OCI-LY7 (cell line): Measurements from ENCODE around the gene SLC25A33. TPM values are rescaled to one million over a fixed set of nuclear protein-coding genes. Genes with fewer than 3 reads are reported as not detected.

ENCODE experiments used
- BruUV-seq: library from RNA; stranded (reverse); fragments of 400-500 nt; replicated peaks from 2 replicates; lab custom pipeline; 2021; lab: Mats Ljungman, UMichigan
- CTCF ChIA-PET: fragments of 300-600 bp; sonication (Branson Sonifier 250); formaldehyde crosslinking; loops from one replicate; lab custom pipeline; 2022; ENCODE audit warnings: antibody characterized with exemption; ENCODE audit not compliant: unreplicated experiment; lab: Charles Lee
- POLR2A ChIA-PET: fragments of 300-600 bp; sonication (Branson Sonifier 250); formaldehyde crosslinking; loops from one replicate; lab custom pipeline; 2022; ENCODE audit warnings: antibody characterized with exemption; lab: Charles Lee
- DNase-seq: peaks from one replicate; pipeline ENCODE4 v3.0.0-alpha.2; 2015; ENCODE audit warnings: low spot score
- H2AFZ ChIP-seq: fragments of 200-600 bp; sonication (generic), shearing (Covaris generic); 2 replicates; pipeline ENCODE4 v1.6.1; 2014; ENCODE audit warnings: mild to moderate bottlenecking, antibody characterized with exemption, low read length, moderate library complexity
- H3K27ac ChIP-seq: fragments of 200-600 bp; sonication (generic); 2 replicates; pipeline ENCODE4 v1.5.1; 2014; ENCODE audit warnings: mixed run types, low read depth, mild to moderate bottlenecking, moderate library complexity, low read length, inconsistent platforms; ENCODE audit not compliant: poor library complexity, severe bottlenecking
- H3K36me3 ChIP-seq: fragments of 200-600 bp; sonication (generic); 2 replicates; pipeline ENCODE4 v1.6.1; 2014; ENCODE audit warnings: mild to moderate bottlenecking, antibody characterized with exemption, low read length, moderate library complexity, mixed read lengths; ENCODE audit not compliant: insufficient read depth
- H3K4me1 ChIP-seq: fragments of 200-600 bp; sonication (generic); 2 replicates; pipeline ENCODE4 v1.5.1; 2014; ENCODE audit warnings: mild to moderate bottlenecking, low read length; ENCODE audit not compliant: insufficient read depth, poor library complexity, severe bottlenecking
- H3K4me2 ChIP-seq: fragments of 200-600 bp; sonication (generic); 2 replicates; pipeline ENCODE4 v1.6.1; 2014; ENCODE audit warnings: mild to moderate bottlenecking, low read length
- H3K4me3 ChIP-seq: fragments of 200-600 bp; sonication (generic); 2 replicates; pipeline ENCODE4 v1.5.1; 2014; ENCODE audit warnings: mild to moderate bottlenecking, low read depth, low read length; ENCODE audit not compliant: poor library complexity, severe bottlenecking
- H3K79me2 ChIP-seq: fragments of 200-600 bp; sonication (generic); 2 replicates; pipeline ENCODE4 v1.6.1; 2016; ENCODE audit warnings: low read depth, mild to moderate bottlenecking, low read length, moderate library complexity, mixed read lengths; ENCODE audit not compliant: insufficient read depth
- H3K9me2 ChIP-seq: fragments of 200-600 bp; sonication (generic); 2 replicates; pipeline ENCODE4 v1.6.1; 2016; ENCODE audit warnings: mild to moderate bottlenecking, low read length, mixed read lengths; ENCODE audit not compliant: insufficient read depth
- H3K9me3 ChIP-seq: fragments of 200-600 bp; sonication (generic); 2 replicates; pipeline ENCODE4 v1.6.1; 2014; ENCODE audit warnings: mild to moderate bottlenecking, mixed run types, low read length, mixed read lengths
- H4K20me1 ChIP-seq: fragments of 200-600 bp; sonication (generic); 2 replicates; pipeline ENCODE4 v1.6.1; 2014; ENCODE audit warnings: mild to moderate bottlenecking, antibody characterized with exemption, low read length, moderate library complexity, mixed read lengths; ENCODE audit not compliant: insufficient read depth
- EZH2phosphoT487 ChIP-seq: fragments of 200-600 bp; sonication (generic); IDR thresholded peaks from 2 replicates; pipeline ENCODE4 v1.6.1; 2018; ENCODE audit warnings: low read depth, borderline replicate concordance, mild to moderate bottlenecking, mixed run types, antibody characterized with exemption, low read length, moderate library complexity, mixed read lengths
- intact Hi-C: fragments of 100-400 bp; cut with micrococcal nuclease; formaldehyde crosslinking; loops from one replicate; pipeline ENCODE4 v1.10.0; 2022; ENCODE audit not compliant: unreplicated experiment
- total RNA-seq, 2 experiments: library from RNA; depleted of rRNA in 1 of 2; stranded (reverse); fragments of >200 nt in 1 of 2; shearing (Covaris generic) in 1 of 2; gene quantifications; 2 replicates each; pipeline ENCODE4 v1.2.3, GENCODE V29; 2014 to 2022
- TF ChIP-seq, protein P1 (sequence below): fragments of 200-600 bp; sonication (generic); conservative IDR thresholded peaks from 2 replicates; pipeline ENCODE4 v1.5.1; 2014; ENCODE audit warnings: mild to moderate bottlenecking, antibody characterized with exemption, low read length, moderate library complexity, mixed read lengths

Gene SLC25A33
- total RNA-seq, 2 experiments from 2014 or later = 15.1 to 16.5 TPM

DNA sequence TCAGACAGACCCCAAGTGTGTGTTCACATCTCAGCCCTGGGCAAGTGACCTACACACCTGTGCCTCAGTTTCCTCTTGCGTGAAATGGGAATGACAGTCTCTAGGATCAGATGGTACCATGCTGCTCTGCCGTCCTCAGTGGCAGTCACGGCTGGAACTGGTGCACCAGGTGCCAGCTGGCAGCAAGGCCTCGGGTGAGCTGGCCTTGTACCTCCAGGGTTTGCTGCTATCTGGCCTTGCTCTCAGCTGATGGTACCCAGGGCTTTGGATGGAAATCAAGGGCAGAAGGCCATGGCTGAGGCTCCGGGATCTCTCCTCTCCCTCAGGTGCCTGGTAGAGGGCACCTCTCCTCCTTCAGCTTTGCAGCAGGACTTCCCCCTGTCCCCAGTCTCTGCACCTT, 70.7 kb downstream of the SLC25A33 start:
- no peak overlapping the region for H2AFZ ChIP-seq
- TF ChIP-seq, protein P1, sequence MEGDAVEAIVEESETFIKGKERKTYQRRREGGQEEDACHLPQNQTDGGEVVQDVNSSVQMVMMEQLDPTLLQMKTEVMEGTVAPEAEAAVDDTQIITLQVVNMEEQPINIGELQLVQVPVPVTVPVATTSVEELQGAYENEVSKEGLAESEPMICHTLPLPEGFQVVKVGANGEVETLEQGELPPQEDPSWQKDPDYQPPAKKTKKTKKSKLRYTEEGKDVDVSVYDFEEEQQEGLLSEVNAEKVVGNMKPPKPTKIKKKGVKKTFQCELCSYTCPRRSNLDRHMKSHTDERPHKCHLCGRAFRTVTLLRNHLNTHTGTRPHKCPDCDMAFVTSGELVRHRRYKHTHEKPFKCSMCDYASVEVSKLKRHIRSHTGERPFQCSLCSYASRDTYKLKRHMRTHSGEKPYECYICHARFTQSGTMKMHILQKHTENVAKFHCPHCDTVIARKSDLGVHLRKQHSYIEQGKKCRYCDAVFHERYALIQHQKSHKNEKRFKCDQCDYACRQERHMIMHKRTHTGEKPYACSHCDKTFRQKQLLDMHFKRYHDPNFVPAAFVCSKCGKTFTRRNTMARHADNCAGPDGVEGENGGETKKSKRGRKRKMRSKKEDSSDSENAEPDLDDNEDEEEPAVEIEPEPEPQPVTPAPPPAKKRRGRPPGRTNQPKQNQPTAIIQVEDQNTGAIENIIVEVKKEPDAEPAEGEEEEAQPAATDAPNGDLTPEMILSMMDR = no peak
- no peak for TF ChIP-seq EZH2phosphoT487
- intact Hi-C loops = no loop called here
- H3K9me2 ChIP-seq = no peaks in the 10 kb centered on the region
- H3K79me2 ChIP-seq = no peaks in the 10 kb centered on the region
- H3K4me3 ChIP-seq = no peak overlapping the region
- DNase-seq = no peak
- H3K9me3 ChIP-seq = no peaks in the 10 kb centered on the region
- ChIA-PET POLR2A (interaction anchor here (0.5 kb wide), 1 partner anchor 13 kb away, joined by 4 read pairs; no protein-coding TSS in a partner anchor), CTCF (interaction anchor here (0.6 kb wide), 1 partner anchor 20 kb away, joined by 4 read pairs; no protein-coding TSS in a partner anchor)
- no peak overlapping the region for H3K27ac ChIP-seq
- no peaks in the 10 kb centered on the region for H3K4me1 ChIP-seq
- H4K20me1 ChIP-seq = no peaks in the 10 kb centered on the region
- H3K4me2 ChIP-seq = no peak overlapping the region
- no TSS peak for BruUV-seq
- H3K36me3 ChIP-seq = peaks cover 26% of the 10 kb centered on the region; the same call in 1 of the 2 replicates

DNA sequence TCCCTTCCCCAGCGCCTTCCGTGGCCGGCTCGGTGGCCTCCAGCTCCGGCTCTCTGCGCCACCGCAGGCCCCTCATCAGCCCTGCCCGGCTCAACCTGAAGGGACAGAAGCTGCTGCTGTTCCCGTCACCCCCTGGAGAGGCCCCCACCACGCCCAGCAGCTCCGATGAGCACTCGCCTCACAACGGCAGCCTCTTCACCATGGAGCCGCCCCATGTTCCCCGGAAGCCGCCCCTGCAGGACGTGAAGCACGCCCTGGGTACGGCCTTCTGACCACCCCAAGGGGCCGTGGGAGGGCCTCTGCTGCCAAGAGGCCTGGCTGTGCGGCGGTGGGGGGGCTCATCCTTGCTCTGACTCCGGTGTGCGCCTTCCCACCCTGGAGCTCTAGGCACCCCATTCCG, 71.3 kb downstream of the SLC25A33 start:
- Histone ChIP-seq H4K20me1 (no peaks in the 10 kb centered on the region), H3K9me2 (no peaks in the 10 kb centered on the region), H3K4me2 (no peak overlapping the region), H3K27ac (no peak overlapping the region), H3K36me3 (peaks cover 26% of the 10 kb centered on the region; the same call in 1 of the 2 replicates), H3K9me3 (no peaks in the 10 kb centered on the region), H3K79me2 (no peaks in the 10 kb centered on the region), H2AFZ (no peak overlapping the region), H3K4me1 (no peaks in the 10 kb centered on the region), H3K4me3 (no peak overlapping the region)
- intact Hi-C loops = no loop called here
- DNase-seq = no peak
- ChIA-PET CTCF (interaction anchor here (0.6 kb wide), 1 partner anchor 19 kb away, joined by 4 read pairs; no protein-coding TSS in a partner anchor), POLR2A (interaction anchor here (0.7 kb wide), 1 partner anchor 48 kb away, joined by 3 read pairs; no protein-coding TSS in a partner anchor)
- no peak for TF ChIP-seq EZH2phosphoT487
- TF ChIP-seq, protein P1 = no peak
- no TSS peak for BruUV-seq

DNA sequence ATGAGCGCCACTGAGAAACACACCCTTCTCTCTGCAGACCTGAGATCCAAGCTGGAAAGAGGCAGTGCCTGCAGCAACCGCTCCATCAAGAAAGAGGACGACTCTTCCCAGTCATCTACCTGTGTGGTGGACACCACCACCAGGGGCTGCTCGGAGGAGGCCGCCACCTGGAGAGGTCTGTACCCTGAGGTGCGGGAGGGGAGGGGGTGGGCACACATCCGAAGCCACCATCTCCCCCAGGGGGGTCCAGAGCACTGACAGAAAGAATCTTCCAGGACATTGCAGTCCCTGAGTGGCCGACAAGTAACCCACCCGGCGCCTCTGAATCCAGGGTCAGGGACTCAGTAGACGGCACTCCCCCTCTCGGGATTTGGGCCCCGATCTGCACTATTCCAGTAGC, 72.5 kb downstream of the SLC25A33 start:
- no peaks in the 10 kb centered on the region for H3K9me3 ChIP-seq
- intact Hi-C loops = no loop called here
- H3K79me2 ChIP-seq = no peaks in the 10 kb centered on the region
- no TSS peak for BruUV-seq
- no peaks in the 10 kb centered on the region for H4K20me1 ChIP-seq
- no peak for DNase-seq
- H3K9me2 ChIP-seq = no peaks in the 10 kb centered on the region
- H2AFZ ChIP-seq = no peak overlapping the region
- no peak overlapping the region for H3K27ac ChIP-seq
- H3K36me3 ChIP-seq = peaks cover 26% of the 10 kb centered on the region; the same call in 1 of the 2 replicates
- no peak overlapping the region for H3K4me3 ChIP-seq
- H3K4me2 ChIP-seq = no peak overlapping the region
- POLR2A ChIA-PET = no interaction called here
- CTCF ChIA-PET = interaction anchor here (1.0 kb wide), 1 partner anchor 116 kb away, joined by 4 read pairs; no protein-coding TSS in a partner anchor
- H3K4me1 ChIP-seq = no peaks in the 10 kb centered on the region
- no peak for TF ChIP-seq EZH2phosphoT487
- TF ChIP-seq, protein P1 = no peak
